PFSK-1 (cell line): ENCODE data around the gene COX7B2.

Experiments used
- FOXP2 ChIP-seq: optimal IDR thresholded peaks from 2 replicates; pipeline ENCODE3; 2011; ENCODE audit warnings: borderline replicate concordance, control low read depth, inconsistent platforms; ENCODE audit not compliant: insufficient read depth; ENCODE audit errors: extremely low read length, extremely low read depth
- POLR2AphosphoS5 ChIP-seq: IDR thresholded peaks from 2 replicates; pipeline ENCODE4 v1.6.1; 2012; ENCODE audit warnings: low read depth, mild to moderate bottlenecking, control low read depth, low read length, moderate library complexity
- REST ChIP-seq, 2 experiments: IDR thresholded peaks; 2 replicates each; pipeline versions ENCODE4 v1.6.1 to v1.8.0; 2011 to 2012; ENCODE audit warnings: low read depth in 2 of 2, low read length in 2 of 2, control low read depth in 1 of 2, inconsistent platforms in 1 of 2, mild to moderate bottlenecking in 1 of 2, moderate library complexity in 1 of 2; ENCODE audit not compliant: insufficient read depth in 1 of 2
- SIN3A ChIP-seq: IDR thresholded peaks from 2 replicates; pipeline ENCODE4 v1.6.1; 2012; ENCODE audit warnings: mild to moderate bottlenecking, low read length, moderate library complexity, borderline replicate concordance; ENCODE audit not compliant: insufficient read depth
- TAF1 ChIP-seq: IDR thresholded peaks from 2 replicates; pipeline ENCODE4 v1.6.1; 2012; ENCODE audit warnings: low read length, control low read depth, borderline replicate concordance; ENCODE audit not compliant: insufficient read depth

GRCh38 chr4:46953564-46953963 lies 44.5 kb upstream of the COX7B2 start:
- no peak for TF ChIP-seq TAF1
- no peak for TF ChIP-seq REST (IDR thresholded peaks at IDR 0.05; ENCODE audit: insufficient read depth in 1 of 2, low read depth in 2 of 2, low read length in 2 of 2)
- TF ChIP-seq POLR2AphosphoS5 = no peak
- TF ChIP-seq SIN3A = no peak
- TF ChIP-seq FOXP2 = no peak
